Activated CD8-positive, alpha-beta T cell treated with anti-CD3 and anti-CD28 coated beads for 36 hours (primary cell): Measurements from ENCODE around the gene PRKAG2. TPM values are rescaled to one million over a fixed set of nuclear protein-coding genes. Genes with fewer than 3 reads are reported as not detected.

Experiments used
- ATAC-seq: fragments of 200-7000 bp; cut with Tn5 transposase; one replicate; pipeline ENCODE4 v1.10.0; 2021; ENCODE audit warnings: mild to moderate bottlenecking, moderate library complexity
- CTCF ChIA-PET: fragments of 350-600 bp; sonication (Branson Sonifier 250); formaldehyde crosslinking; loops from one replicate; lab custom pipeline; 2021; ENCODE audit warnings: antibody characterized with exemption; lab: Charles Lee
- POLR2A ChIA-PET: fragments of 350-600 bp; sonication (Branson Sonifier 250); formaldehyde crosslinking; loops from one replicate; lab custom pipeline; 2021; ENCODE audit warnings: antibody characterized with exemption; lab: Charles Lee
- DNase-seq: peaks from one replicate; pipeline ENCODE4 v3.0.0-alpha.2; 2020
- H3K27ac Mint-ChIP-seq: one replicate; pipeline ENCODE4 v1.8.0; 2021; ENCODE audit warnings: mild to moderate bottlenecking, mixed read lengths
- H3K27me3 Mint-ChIP-seq: one replicate; pipeline ENCODE4 v1.8.0; 2021; ENCODE audit warnings: mixed read lengths
- H3K36me3 Mint-ChIP-seq: one replicate; pipeline ENCODE4 v1.8.0; 2021; ENCODE audit warnings: low read depth, mixed read lengths
- H3K4me1 Mint-ChIP-seq: one replicate; pipeline ENCODE4 v1.8.0; 2021; ENCODE audit warnings: low read depth, mixed read lengths
- H3K4me3 Mint-ChIP-seq: one replicate; pipeline ENCODE4 v1.8.0; 2021; ENCODE audit warnings: mild to moderate bottlenecking, moderate library complexity, mixed read lengths
- H3K9me3 Mint-ChIP-seq: one replicate; pipeline ENCODE4 v1.8.0; 2021; ENCODE audit warnings: mixed read lengths
- intact Hi-C: fragments of 100-400 bp; cut with micrococcal nuclease; formaldehyde crosslinking; loops from one replicate; pipeline ENCODE4 v1.10.0; 2022
- total RNA-seq, 2 experiments: library from RNA; stranded (reverse); gene quantifications; one replicate each; pipeline ENCODE4 v1.2.3, GENCODE V29; 2021
- TF ChIP-seq, protein P1 (sequence below): fragments of 200-600 bp; IDR thresholded peaks from one replicate; pipeline ENCODE4 v1.8.0; 2022; ENCODE audit warnings: antibody characterized with exemption, mild to moderate bottlenecking

PRKAG2 gene
- total RNA-seq, 2 experiments from 2014 or later = 17.0 to 19.2 TPM

DNA sequence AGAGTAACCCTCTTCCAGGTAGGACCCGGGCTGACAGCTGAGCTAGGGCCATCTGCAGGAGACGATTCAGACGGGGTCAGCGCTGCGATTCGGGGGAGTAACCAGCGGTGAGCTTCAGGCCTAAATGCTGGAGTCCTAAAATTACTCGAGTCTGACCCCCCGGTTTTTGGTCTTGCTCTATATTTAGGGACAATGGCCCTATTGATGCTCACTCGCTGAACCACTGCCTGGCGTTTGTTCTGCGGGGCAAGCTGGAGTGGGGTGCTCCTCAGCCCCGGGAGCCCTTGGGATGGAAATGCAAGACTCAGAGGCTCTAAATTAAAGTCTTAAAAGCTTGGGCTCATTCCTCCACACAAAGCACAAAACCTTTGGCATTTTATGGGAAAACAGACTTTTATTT lies 120.0 kb downstream of the PRKAG2 start:
- Mint-ChIP-seq H3K4me1 (peaks cover 24% of the 10 kb centered on the region), H3K4me3 (peak overlapping the region; percentile 49), H3K36me3 (no peaks in the 10 kb centered on the region), H3K27ac (peak overlapping the region; percentile 82), H3K9me3 (no peaks in the 10 kb centered on the region), H3K27me3 (no peaks in the 10 kb centered on the region)
- intact Hi-C loops = no loop called here
- ATAC-seq = no peak
- CTCF ChIA-PET = interaction anchor here (0.6 to 8.1 kb wide), 12 partner anchors 10 to 309 kb away, joined by 3 to 87 read pairs (median 6); partner anchors contain the start of gene PRKAG2
- TF ChIP-seq, protein P1, sequence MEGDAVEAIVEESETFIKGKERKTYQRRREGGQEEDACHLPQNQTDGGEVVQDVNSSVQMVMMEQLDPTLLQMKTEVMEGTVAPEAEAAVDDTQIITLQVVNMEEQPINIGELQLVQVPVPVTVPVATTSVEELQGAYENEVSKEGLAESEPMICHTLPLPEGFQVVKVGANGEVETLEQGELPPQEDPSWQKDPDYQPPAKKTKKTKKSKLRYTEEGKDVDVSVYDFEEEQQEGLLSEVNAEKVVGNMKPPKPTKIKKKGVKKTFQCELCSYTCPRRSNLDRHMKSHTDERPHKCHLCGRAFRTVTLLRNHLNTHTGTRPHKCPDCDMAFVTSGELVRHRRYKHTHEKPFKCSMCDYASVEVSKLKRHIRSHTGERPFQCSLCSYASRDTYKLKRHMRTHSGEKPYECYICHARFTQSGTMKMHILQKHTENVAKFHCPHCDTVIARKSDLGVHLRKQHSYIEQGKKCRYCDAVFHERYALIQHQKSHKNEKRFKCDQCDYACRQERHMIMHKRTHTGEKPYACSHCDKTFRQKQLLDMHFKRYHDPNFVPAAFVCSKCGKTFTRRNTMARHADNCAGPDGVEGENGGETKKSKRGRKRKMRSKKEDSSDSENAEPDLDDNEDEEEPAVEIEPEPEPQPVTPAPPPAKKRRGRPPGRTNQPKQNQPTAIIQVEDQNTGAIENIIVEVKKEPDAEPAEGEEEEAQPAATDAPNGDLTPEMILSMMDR = no peak
- POLR2A ChIA-PET = interaction anchor here (1.0 to 4.6 kb wide), 4 partner anchors 13 to 237 kb away, joined by 3 to 22 read pairs (median 3); partner anchors contain the start of gene RHEB
- no peak for DNase-seq

DNA sequence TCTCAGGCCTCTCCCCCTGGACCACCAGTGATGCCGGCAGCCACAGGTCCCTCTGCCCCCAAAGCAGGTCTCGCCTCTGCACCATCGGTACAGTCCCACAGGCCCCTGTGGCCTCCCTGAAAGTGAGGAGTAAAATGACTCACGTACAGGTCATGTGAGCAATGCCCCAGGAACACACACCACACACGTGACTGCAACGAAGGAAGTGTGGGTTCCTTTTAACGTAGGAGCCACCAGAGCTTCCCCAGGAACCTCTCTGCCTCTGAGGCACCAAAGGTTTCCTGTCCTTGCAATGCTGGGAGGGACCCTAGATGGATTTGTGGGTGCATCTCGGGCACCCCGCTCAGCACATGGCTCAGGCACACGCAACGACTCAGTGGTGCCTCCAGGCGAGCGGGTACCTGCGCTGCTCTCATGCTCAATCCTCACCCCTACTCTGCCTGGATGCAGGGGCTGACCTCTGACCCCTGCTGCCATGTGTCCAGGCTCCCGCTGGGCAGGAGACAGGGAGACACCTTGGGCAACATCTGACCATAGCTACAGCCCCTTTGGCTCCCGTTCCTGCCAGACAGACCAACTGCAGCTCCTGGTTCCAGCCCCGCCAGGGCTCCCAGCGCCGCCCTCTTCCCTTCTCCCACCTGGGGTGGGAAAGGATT lies 120.7 kb downstream of the PRKAG2 start:
- H3K27ac Mint-ChIP-seq = peak overlapping the region; percentile 82
- intact Hi-C loops = no loop called here
- ChIA-PET CTCF (interaction anchor here (0.6 to 8.1 kb wide), 10 partner anchors 10 to 308 kb away, joined by 3 to 87 read pairs (median 7); no protein-coding TSS in a partner anchor), POLR2A (interaction anchor here (1.2 to 4.6 kb wide), 3 partner anchors 14 to 236 kb away, joined by 3 to 22 read pairs (median 3); partner anchors contain the start of gene RHEB)
- ATAC-seq (peak; percentile 94), DNase-seq (peak; percentile 83)
- H3K27me3 Mint-ChIP-seq = no peaks in the 10 kb centered on the region
- no peaks in the 10 kb centered on the region for H3K36me3 Mint-ChIP-seq
- TF ChIP-seq, protein P1 = peak; percentile 19
- H3K4me1 Mint-ChIP-seq = peaks cover 24% of the 10 kb centered on the region
- no peaks in the 10 kb centered on the region for H3K9me3 Mint-ChIP-seq
- peak overlapping the region; percentile 49 for H3K4me3 Mint-ChIP-seq

DNA sequence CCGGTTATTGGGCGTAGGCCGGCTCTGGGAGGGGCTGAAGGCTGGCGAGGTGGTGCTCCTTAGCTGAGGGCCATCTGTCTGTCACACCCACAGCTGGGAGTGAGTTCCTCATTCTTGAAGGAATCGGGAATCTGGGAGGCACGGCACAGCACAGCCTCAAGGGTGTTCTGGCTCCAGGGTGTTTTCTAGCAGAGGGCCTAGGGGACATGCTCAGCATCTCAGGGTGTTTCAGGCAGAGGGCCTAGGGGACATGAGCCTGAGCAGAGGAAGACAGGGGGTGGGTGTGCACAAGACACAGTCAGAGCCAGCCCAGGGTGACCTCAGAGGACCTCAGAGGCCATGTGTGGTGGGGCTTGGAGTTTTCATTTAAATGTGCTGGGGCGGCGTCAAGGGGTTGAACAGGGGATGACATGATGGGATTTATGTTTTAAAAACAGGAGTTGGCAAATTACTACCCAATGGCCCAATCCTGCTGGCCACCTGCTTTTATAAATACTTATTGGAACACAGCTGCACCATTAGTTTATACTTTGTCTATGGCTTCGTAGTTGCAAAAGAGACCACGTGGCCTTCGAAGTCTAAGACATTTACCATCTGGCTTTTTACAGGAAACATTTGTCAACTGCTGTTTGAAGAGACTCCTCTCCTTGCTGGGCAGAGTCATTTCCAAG lies 121.6 kb downstream of the PRKAG2 start:
- Mint-ChIP-seq H3K27me3 (no peaks in the 10 kb centered on the region), H3K4me3 (peak overlapping the region; percentile 49), H3K27ac (peak overlapping the region; percentile 82), H3K4me1 (peaks cover 24% of the 10 kb centered on the region), H3K36me3 (no peaks in the 10 kb centered on the region), H3K9me3 (no peaks in the 10 kb centered on the region)
- TF ChIP-seq, protein P1 = no peak
- ChIA-PET CTCF (interaction anchor here (1.2 to 7.1 kb wide), 5 partner anchors 8 to 130 kb away, joined by 3 to 73 read pairs (median 4); no protein-coding TSS in a partner anchor), POLR2A (interaction anchor here (4.6 kb wide), 1 partner anchor 15 kb away, joined by 22 read pairs; no protein-coding TSS in a partner anchor)
- intact Hi-C loops = no loop called here
- ATAC-seq (peak; percentile 19), DNase-seq (peak; percentile 46)

DNA sequence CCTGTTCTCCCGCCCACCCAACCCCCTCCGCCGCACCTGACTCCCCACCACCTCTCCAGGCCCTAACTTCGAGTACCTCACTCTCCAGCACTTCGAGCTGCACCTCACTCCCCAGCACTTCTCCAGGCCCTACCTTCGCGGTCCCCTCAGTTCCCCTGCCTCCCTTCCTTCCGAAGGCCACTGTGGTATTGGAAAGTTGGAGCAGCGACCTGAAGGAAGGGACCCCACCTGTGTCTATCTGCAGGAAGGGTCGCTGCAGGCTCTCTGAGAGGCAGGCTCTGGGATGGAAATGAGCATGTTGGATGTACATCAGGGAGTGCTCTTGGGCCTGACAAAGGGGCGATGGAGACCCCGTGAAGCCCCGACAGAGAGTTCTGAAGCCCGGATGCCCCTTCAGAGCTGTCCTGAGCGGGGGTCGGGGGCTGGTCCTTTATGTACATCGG lies 122.2 kb downstream of the PRKAG2 start:
- Mint-ChIP-seq H3K36me3 (no peaks in the 10 kb centered on the region), H3K9me3 (no peaks in the 10 kb centered on the region), H3K4me3 (no peak overlapping the region), H3K4me1 (peaks cover 24% of the 10 kb centered on the region), H3K27ac (no peak overlapping the region), H3K27me3 (no peaks in the 10 kb centered on the region)
- POLR2A ChIA-PET = interaction anchor here (4.6 kb wide), 1 partner anchor 15 kb away, joined by 22 read pairs; no protein-coding TSS in a partner anchor
- no peak for ATAC-seq
- no peak for DNase-seq
- TF ChIP-seq, protein P1 = no peak
- intact Hi-C loops = no loop called here
- CTCF ChIA-PET = interaction anchor here (1.2 to 7.1 kb wide), 4 partner anchors 8 to 27 kb away, joined by 3 to 73 read pairs (median 4); no protein-coding TSS in a partner anchor
